ENCODE data around the gene KATNAL2.

DNA sequence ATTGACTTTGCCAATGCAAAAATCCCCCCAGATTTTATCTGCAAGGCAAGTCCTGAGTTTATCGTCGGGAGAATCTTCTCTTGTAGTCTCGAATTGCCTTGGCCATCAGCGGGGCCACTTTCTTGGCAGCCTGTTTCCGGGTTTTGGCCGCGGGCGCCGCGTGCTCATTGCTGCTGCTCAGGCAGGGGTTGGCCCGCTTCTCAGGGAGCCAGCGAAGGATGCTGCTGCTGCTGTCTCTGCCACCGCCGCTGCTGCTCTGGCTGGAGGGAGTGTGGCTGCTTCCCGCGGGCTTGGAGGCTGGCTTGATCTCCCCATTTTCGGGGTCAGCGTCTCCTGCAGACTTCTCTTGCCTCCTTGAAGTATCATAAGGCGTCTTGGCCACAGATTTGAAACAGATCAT, 115.5 kb downstream of the KATNAL2 start:
- no peak for TF ChIP-seq EZH2phosphoT487 (IDR thresholded peaks at IDR 0.05; ENCODE audit: insufficient read depth, low read depth)
- TF ChIP-seq EZH2 (IDR thresholded peaks at IDR 0.05; ENCODE audit: insufficient read depth, poor library complexity, severe bottlenecking): no peak

Data from GM23248 (cell line).